KBM-7 (cell line): ENCODE data around the gene PFN1.

Source experiments
- DNase-seq: peaks from one replicate; pipeline ENCODE4 v3.0.0-alpha.2; 2015
- in situ Hi-C: fragments of 300-500 bp; cut with MboI; formaldehyde crosslinking; loops from 2 replicates; pipeline ENCODE4 v1.14.3; 2020; ENCODE audit warnings: low sequenced_read_pairs, low pct_unique_long_range_greater_than_20kb, mixed read lengths

The PFN1 gene

DNA sequence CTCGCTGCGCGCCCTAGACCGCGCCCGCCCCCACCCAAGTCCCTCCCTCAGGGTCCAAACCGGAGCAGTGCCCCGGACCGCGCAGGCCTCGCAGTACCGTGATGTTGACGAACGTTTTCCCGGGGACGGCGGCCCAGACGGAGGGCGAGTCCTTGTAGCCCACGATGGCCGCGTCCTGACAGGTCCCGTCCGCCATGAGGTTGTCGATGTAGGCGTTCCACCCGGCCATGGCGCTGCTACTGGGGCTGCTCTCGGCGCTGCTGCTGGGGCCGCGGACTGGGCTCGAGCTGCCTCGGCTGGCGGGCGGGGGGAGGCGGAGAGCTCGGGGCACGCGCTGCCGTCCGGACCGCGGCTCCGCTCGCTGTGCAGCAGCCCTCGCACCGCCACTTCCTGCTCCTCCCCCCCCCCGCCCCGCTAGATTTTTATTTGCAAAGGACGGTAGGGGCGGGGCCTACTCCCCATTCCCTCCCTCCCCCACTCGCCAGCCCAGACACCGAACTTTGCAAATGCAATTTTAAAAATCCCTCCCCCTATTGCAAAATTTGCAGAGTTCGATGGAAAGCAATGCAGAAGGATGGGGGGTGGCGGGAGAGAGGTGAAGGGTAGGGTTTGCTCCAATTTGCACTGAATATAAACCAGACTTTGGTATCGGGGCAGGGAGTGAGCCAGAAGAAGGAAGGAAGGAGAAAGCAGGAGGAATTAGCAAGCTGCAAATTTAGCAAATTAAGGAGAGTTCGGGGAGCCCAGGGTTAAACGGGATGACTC, at the start of gene PFN1:
PFN1 (minus strand) TSS at position 365 of the 765 bp plus-strand sequence; CDS start at position 229, 136 bp downstream.
- in situ Hi-C loops = no loop called here
- DNase-seq = peak; percentile 91

DNA sequence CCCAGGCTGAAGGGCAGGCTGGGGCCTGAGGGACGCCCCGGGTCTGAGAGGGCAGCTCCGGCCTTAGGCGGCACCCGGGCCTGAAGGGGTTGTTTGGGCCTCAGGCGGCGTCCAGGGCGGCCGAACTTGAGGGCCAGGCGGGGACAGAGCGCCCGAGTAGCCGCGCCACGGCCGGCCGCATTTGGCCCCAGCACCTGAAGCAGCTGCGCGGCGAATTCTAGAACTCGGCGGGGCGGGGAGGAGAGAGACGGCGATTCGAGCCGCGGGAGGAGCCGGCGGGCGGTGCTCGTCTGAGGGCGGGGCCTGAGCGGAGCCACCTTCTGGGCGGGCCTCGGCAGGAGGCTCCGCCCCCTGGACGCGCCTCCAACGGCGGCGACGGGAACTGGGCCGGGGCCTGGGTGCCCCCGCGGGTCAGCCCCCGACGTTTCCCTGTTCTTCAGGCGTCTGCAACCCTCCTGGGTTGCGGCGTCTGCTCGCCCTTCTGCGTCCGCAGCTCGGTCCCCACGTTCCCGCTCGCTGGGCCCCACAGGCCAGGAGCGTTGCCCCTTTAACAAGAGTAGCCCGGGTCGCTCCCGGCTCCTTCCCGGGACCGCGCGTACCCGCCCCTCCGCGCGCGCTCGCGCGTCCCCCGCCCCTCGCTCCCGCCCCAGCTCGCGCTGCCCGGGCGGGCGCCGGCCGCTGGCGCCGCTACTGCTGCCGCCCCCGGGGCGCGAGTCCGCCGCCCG, 49.1 kb upstream of the PFN1 start, which contains the start of the genes INCA1 and KIF1C:
INCA1 (minus strand) TSS at position 221 of the 725 bp plus-strand sequence. CDS start 3,085 bp downstream, outside the sequence.
KIF1C (plus strand) TSS at position 649 of the 725 bp plus-strand sequence. CDS start 2,297 bp downstream, outside the sequence.
- in situ Hi-C loops = no loop called here
- peak; percentile 92 for DNase-seq

DNA sequence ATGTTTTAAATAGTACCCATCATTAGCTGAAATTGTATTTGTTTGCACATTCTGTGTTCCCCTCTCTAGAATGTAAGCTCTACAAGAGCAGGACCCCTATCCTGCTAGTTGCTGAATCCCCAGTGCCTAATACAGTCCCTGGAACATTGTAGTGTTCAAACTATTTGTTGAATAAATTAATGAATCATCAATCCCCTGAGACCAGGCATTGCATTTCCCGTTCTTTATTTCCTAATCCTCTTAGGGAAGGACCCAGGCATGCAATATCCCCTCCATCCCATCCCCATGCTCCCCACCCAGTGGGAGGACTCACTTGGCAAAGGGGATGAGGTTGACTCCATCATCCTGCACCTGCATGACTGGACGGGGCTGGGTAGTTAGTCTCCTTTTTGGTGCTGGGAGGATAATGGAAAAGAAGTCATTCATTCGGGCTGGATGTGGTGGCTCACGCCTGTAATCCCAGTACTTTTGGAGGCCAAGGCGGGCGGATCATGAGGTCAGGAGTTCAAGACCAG, 45.8 kb upstream of the PFN1 start:
- in situ Hi-C loops = no loop called here
- DNase-seq = no peak

DNA sequence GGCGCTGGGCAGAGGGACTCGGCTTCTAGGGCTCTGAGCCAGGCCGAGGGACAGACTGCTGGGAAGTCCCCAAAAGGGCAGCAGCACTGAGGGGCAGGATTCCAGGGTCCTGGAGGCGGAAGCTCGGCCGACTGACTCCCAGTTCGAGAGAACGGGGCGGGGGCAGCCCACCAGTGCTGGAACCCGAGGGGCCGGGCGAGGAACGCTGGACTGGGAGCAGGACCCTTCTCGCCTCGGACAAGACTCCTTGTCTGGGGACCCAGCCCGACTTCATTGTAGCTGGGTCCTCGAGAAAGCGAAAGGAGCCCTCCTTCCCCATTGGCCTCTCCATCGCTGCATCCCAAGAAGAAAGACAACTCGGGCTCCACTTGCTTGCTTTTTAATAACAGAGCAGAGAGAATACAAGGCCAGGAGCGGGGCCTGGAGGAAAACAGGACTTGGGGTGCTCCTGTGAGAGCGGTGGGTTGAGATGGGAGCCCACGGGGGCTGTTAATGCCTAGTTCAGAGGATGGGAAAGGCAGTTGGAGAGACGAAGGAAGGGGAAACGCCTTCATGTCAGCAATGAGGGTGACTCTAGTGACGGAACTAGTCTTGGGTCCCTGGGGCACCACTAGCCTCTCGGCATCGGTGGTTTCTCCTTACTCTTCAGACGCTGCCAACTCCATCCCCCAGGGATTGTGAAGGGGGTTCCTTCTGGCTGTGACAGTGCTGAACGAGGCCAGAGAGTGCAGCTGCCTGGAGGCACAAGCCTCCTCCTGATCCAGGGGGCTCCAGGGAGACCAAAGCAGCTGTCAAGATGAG, 39.6 kb upstream of the PFN1 start:
- in situ Hi-C loops = no loop called here
- no peak for DNase-seq

DNA sequence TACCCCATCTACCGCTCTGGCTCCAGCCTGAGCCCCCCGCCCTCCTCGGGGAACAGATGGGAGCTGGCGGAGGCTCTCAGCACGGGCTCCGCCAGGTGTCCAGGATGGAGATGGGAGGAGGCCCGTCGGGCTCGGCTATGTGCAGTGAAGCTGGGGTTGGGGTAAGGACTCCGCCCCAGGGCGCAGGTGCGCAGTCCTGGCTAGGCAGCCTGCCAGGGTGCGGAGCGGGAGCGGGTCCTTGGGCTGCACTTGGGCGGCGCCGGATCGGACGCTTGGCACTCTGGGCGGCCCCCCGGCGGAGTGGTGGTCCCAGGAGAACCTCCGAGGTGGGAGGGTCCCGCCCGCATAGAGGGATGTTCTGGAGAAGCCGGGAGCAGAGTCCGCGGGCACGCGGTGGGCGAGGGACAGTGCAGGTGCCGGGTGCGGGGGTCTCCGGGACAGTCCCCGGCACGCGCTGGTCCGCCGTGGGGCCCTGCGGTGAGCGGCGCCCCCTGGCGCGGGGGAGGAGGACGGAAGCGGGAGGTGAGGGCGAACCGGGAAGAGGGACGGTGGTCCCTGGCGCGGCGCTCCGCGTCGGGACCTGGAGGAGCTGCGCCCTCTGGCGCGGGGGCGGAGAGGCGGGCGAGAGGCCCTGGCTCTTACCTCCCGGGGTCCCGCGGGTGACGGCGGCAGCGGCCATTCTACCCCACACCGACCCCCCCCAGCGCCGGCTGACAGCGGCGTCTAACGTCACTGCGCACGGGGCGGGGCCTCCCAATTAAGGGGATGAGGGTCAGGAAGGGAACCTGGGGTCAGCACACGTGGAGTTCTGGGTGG, 38.8 kb upstream of the PFN1 start, which contains the start of gene CAMTA2:
CAMTA2 (minus strand) TSS at position 725 of the 816 bp plus-strand sequence. CDS start 1,453 bp downstream, outside the sequence.
- DNase-seq = peak; percentile 85
- in situ Hi-C loops = no loop called here

DNA sequence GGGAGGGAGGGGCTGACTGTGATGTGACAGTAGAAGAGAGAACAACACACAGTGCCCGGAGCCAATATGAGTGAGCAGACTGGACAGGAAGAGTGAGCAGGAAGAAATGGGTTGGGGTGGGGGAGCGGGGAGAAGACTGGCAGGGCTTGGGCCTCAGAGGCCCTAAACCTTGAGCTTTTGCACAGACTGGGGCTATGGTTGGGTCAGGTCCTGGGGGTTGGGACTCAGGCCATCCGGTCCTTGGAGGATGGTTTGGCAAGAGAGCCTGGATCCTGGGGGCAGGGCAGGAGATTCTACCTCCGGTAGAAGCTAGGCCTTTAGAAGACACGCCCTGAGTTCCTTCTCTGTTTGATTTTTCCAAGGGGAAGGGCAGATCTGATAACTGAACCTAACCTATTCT, 38.1 kb upstream of the PFN1 start:
- in situ Hi-C loops = no loop called here
- DNase-seq = no peak

DNA sequence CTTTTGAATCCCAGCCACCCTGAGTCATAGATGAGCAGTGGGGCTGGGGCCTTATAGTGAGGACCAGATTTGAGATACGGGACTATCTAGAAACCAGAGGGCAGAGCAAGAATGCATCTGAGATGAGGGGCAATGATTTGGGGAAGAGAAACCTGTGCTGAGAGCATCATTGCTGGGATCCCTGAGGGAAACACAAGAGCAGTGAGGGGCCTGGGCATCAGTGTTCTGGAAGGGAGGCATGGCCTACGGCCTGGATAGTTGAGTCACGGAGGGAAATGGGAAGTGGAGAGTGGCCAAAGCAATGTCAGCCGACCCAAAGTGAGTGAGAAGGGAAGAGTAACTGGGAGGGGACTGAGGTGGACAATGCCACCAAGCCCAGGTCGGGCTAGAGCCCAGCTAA, 34.0 kb upstream of the PFN1 start:
- DNase-seq = no peak
- in situ Hi-C loops = no loop called here

DNA sequence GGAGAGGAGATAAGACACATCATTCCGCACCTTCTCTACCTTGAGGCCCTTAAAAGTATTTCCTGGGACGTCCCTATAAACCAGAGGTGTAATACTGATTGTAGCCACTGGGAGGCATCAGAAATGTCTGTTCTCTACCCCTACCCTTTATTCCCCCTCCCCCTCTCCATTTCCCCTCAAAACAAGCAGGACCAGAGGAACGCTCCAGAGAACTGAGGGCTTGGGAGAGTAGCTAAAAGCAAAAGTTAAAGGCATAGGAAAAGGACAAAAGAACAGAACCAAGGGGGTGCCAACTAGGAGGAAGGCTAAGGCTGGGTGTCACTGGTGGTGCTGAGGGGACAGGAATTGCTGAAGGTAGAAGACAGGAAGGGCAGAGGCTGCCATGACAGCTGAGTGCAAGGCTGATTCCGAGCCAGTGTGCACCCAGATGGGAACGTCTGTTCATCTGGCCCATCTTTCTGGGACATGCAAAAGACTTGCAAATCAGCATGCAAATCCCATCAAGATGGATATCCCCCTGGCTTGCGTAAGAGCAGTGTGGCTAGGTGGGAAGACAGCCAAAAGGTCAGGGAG, 32.4 kb upstream of the PFN1 start:
- peak; percentile 83 for DNase-seq
- in situ Hi-C loops = no loop called here

DNA sequence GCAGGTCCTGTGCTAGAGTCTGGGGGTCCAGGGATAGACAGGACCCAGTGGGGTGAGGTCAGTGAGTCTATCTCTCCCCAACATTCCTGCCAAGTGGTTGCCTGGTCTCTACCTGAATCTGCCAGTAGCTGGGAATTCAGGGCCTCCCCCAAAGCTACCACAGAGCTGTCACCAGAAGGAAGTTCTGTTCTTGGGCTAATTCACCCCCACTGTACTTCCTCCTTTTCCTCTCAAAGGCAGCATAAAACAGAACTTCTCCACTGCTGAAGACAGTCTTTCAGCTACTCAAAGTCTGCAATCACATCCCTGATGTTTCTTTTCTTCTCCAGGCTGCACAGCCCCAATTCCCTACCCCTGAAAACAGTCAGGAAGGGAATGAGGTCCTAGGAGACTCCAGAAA, 30.4 kb upstream of the PFN1 start:
- in situ Hi-C loops = no loop called here
- DNase-seq = peak; percentile 74

DNA sequence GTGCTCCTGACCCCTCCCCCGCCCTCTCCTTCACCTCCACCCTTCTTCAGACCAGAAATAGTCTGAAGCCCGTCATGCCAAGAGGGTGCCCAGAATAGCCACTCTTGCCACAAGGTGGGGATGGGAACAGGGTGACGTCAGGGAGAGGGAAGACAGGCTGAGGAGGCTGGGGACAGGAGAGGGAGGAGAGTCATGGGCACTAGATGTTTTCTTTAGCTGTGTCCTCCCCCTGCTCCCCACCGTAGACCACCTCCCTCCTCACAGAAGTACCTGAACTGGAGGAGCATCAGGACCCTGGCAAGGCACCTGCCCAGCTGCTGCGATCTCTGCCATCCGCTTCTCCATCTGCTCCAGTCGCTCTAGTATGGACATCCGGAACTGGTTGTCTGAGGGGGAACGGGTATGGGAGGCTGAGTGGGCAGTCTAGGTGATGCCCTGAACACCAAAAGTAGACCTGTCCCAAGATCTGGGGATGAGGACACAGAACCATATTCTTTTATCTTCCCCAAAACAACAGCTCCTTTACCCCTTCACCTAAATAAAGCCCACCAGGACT, 25.9 kb upstream of the PFN1 start:
- in situ Hi-C loops = no loop called here
- DNase-seq = no peak

DNA sequence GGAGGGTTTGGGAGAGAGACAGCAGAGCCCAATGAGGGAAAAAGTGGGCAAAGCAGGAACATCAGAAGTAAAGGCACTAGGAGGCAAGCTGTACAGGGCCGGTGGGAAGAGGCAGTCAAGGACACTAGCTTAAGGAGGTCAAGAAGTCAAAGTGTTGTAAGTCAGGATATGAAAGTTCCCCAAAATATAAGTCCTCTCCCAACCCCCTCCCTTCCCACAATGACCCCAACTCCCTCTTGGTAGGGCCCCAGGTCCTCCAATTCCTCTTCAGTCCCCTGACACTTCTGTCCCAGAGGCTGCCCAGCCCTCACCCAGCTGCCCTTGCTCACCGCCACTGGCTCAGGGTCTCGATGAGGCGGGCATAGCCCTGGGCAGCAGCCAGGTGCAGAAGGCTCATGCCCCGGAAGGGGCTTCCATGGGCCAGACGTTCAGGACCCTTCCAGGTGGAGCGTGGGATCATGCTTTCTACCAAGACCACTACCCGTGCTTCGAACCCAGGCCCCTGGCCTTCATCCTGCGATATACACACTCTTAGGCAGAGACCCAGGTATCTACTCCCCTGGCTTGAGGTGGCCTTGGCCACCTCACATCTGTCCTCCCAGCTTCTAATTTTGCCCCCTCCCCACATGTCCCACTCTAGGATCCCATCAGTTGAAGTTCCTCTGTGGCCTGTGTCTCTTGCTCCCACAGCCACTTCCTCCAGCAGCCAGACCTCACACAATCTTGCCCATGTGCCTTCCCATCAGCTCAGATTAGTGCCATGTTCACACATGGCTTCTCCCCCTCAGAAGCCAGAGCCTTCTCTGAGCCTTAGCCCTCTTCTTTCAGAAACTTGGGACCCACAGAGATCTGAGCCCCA, 25.2 kb upstream of the PFN1 start:
- in situ Hi-C loops = no loop called here

DNA sequence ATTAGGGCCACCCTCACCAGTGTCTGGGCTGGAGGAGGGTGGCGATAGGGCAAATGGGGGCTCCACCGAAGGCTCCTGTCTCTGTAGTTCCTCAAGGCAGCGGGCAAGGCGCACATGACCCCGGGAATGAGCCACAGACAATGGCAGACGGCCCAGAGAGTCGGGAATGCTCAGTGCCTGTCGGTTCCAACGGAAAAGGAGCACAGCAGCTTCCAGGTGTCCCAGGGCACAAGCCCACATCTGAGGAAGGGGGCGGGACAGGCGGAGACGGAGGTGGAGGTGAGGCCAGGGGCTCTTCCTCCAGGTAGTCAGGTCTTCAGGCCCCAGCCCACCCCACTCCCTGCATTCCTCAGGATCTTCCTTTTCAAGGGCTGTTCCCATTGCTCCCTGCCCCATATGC, 24.4 kb upstream of the PFN1 start:
- no peak for DNase-seq
- in situ Hi-C loops = no loop called here

More for the DNA sequence above, 25.2 kb upstream of the PFN1 start:
- no peak for DNase-seq

DNA sequence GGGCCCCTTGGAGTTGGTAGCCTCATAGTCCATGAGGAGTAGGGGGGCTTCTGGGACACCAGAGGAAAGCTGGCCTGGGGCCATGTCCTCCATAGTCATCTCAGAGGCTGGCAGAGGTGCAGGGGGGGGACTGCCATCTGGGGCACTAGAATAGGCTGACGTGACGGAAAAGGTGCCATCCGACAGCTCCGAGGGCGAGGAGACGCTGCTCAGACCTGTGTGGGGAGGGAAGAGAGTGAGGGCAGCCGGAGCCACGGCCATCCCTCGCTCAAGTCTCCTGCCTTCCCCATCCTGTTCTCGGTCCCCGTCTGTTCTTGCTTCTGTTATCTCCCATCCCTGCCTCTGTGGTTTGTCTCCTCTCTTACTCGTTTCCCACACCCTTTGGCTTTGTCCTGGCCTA, 24.0 kb upstream of the PFN1 start:
- no peak for DNase-seq
- in situ Hi-C loops = no loop called here

DNA sequence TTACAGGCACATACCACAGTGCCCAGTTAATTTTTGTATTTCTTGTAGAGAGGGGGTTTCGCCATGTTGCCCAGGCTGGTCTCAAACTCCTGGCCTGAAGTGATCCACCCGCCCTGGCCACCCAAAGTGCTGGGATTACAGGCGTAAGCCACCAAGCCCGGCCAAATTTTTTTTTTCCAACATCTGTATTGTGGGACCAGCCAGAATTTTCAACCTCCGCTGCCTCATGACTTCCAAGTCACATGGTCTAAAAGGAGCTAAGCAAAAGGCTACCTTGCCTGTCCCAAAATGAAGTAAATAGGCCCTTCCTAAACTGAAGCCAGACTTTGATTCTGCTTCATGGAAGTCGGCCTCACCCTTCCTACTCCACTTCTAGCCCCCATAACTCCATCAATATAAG, 23.5 kb upstream of the PFN1 start:
- in situ Hi-C loops = no loop called here

DNA sequence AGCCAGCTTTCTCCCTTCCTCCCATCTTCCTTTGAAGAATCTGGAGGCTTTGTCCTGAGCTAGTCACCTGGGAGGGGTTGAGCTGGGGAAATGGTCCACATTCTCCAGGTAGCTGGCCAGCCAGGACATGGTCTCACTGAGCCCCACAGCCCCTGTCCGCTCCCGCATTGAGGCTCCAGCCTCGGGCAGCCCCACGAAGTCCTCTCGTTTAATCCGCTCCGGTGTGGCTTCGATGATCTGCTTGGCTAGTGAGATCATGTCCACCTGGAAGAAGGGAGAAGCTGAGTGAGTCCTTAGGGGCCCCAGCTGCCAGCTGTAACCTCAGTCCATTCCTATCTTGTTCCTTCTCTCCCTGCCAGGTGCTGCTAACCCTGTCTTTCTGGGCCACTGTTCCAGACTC, 21.9 kb upstream of the PFN1 start:
- in situ Hi-C loops = no loop called here
- DNase-seq = no peak

More for the DNA sequence above, 23.5 kb upstream of the PFN1 start:
- DNase-seq = no peak

DNA sequence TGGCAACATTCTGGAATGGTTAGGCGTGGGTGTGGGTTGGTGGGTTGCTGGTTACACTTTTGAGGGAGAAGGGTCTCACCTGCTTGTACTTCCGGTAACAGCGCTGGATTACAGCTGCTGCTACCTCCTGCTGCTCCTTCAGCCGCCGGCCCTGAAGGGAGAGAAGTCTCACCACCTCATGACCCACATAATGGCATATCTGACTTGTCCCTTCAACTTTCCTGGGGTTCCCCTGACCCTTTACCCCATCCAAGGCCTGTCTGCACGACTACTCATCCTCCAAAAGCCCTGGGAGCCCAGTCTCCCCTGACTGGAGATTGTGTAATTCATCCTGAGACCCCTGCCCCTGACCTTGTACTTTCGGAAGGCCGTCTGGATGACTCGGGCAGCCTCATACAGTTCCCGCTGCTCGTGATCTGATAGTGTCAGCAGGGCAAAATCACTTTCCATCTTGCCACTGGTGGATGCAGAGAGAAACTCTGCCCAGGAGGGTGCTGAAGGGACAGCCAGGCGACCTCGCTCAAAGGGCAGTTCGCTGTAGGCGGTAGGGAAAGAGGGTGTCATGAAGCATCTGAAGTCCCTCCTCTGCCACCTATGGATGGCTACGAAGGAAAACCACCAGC, 21.3 kb upstream of the PFN1 start:
- in situ Hi-C loops = no loop called here

More for the DNA sequence above, 21.3 kb upstream of the PFN1 start:
- DNase-seq = no peak
